ENCODE results near the gene SERPINB7. TPM values are rescaled to one million over a fixed set of nuclear protein-coding genes. Genes with fewer than 3 reads are reported as not detected.
A peak's percentile ranks its signal among the peaks of the same experiment; 100 is the strongest.

Gene SERPINB7
- total RNA-seq, 1 experiment from 2014 or later = 74.5 TPM

DNA sequence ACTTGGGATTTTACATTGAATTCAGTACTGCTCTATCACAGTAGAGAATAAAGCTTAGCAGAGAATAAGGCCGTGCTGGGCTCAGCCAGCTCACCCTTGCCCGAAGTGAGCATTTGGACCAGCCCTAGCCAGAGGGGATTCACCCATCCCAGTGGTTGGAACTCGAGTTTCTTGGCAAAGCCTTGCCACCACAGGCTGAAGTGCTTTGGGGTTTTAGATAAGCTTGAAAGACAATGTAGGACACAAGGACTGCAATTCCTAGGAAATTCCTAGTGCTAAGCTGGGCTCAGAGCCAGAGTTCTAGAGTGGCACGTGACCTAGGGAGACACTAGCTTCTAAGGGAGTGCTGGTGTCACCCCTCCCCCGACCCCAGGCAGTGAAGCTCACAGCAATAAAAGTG is 44.4 kb upstream of the SERPINB7 start:
- H3K9me3 ChIP-seq (ENCODE audit: low read length) = no peaks in the 10 kb centered on the region
- peaks cover 10% of the 10 kb centered on the region; the same call in 1 of the 2 replicates for H3K4me1 ChIP-seq (ENCODE audit: insufficient read depth, low read length)
- no peak overlapping the region for H3K4me2 ChIP-seq (ENCODE audit: low read length)
- peak; percentile 74 for DNase-seq
- H3K36me3 ChIP-seq (ENCODE audit: low read depth, low read length) = no peaks in the 10 kb centered on the region
- ATAC-seq = peak; percentile 51
- POLR2A ChIA-PET (ENCODE audit: unreplicated experiment) = no interaction called here
- BruUV-seq (replicated peaks) = no TSS peak
- no peak overlapping the region; the same call in 1 of the 2 replicates for H3K9ac ChIP-seq (ENCODE audit: low read length)
- no peak overlapping the region for H2AFZ ChIP-seq (ENCODE audit: low read length)
- no peak overlapping the region for H3K4me3 ChIP-seq (ENCODE audit: low read length)
- peak overlapping the region; percentile 64 for H3K27ac ChIP-seq (ENCODE audit: low read length)
- no peaks in the 10 kb centered on the region for H4K20me1 ChIP-seq (ENCODE audit: low read length)
- no peaks in the 10 kb centered on the region for H3F3A ChIP-seq (ENCODE audit: low read length, unreplicated experiment)
- TF ChIP-seq EZH2phosphoT487 (IDR thresholded peaks at IDR 0.05; ENCODE audit: borderline replicate concordance, low read length) = no peak
- TF ChIP-seq EZH2 (IDR thresholded peaks at IDR 0.05; ENCODE audit: low read length, unreplicated experiment) = no peak
- TF ChIP-seq, protein P1, sequence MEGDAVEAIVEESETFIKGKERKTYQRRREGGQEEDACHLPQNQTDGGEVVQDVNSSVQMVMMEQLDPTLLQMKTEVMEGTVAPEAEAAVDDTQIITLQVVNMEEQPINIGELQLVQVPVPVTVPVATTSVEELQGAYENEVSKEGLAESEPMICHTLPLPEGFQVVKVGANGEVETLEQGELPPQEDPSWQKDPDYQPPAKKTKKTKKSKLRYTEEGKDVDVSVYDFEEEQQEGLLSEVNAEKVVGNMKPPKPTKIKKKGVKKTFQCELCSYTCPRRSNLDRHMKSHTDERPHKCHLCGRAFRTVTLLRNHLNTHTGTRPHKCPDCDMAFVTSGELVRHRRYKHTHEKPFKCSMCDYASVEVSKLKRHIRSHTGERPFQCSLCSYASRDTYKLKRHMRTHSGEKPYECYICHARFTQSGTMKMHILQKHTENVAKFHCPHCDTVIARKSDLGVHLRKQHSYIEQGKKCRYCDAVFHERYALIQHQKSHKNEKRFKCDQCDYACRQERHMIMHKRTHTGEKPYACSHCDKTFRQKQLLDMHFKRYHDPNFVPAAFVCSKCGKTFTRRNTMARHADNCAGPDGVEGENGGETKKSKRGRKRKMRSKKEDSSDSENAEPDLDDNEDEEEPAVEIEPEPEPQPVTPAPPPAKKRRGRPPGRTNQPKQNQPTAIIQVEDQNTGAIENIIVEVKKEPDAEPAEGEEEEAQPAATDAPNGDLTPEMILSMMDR (conservative IDR thresholded peaks at IDR 0.05; ENCODE audit: low read depth, low read length) = no peak
- H3K9me2 ChIP-seq (replicated peaks; ENCODE audit: low read length) = no peaks in the 10 kb centered on the region
- no peaks in the 10 kb centered on the region for H3K79me2 ChIP-seq (ENCODE audit: low read length)
- CTCF ChIA-PET = no interaction called here
- no peaks in the 10 kb centered on the region for H3K27me3 ChIP-seq (ENCODE audit: low read length)
- intact Hi-C loops (cut with micrococcal nuclease) = no loop called here

DNA sequence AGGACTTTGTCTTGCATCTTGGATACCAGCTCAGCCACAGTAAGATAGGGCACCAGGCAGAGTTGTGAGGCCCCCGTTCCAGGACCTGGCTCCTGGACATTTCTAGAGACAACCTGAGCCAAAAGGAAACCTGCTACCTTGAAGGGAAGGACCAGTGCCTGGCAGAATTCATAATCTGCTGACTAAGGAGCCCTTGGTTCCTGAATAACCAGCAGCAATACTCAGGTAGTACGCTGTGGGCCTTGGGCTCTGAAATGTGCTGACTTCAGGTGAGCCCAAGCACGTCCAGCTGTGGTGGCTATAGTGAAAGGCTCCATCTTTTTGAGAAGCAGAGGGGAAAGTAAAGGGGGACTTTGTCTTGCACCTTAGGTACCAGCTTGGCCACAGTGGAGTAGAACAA is 44.0 kb upstream of the SERPINB7 start:
- H3K27me3 ChIP-seq (ENCODE audit: low read length) = no peaks in the 10 kb centered on the region
- H3K4me1 ChIP-seq (ENCODE audit: insufficient read depth, low read length) = peaks cover 10% of the 10 kb centered on the region; the same call in 1 of the 2 replicates
- DNase-seq (no peak), ATAC-seq (no peak)
- BruUV-seq (replicated peaks) = no TSS peak
- no peaks in the 10 kb centered on the region for H3K36me3 ChIP-seq (ENCODE audit: low read depth, low read length)
- H3K4me2 ChIP-seq (ENCODE audit: low read length) = no peak overlapping the region
- no peaks in the 10 kb centered on the region for H4K20me1 ChIP-seq (ENCODE audit: low read length)
- CTCF ChIA-PET = no interaction called here
- H3K9me2 ChIP-seq (replicated peaks; ENCODE audit: low read length) = no peaks in the 10 kb centered on the region
- H2AFZ ChIP-seq (ENCODE audit: low read length) = no peak overlapping the region
- H3K4me3 ChIP-seq (ENCODE audit: low read length) = no peak overlapping the region
- POLR2A ChIA-PET (ENCODE audit: unreplicated experiment) = no interaction called here
- H3K27ac ChIP-seq (ENCODE audit: low read length) = peak overlapping the region; percentile 64
- H3F3A ChIP-seq (ENCODE audit: low read length, unreplicated experiment) = no peaks in the 10 kb centered on the region
- no peaks in the 10 kb centered on the region for H3K79me2 ChIP-seq (ENCODE audit: low read length)
- TF ChIP-seq, protein P1 (conservative IDR thresholded peaks at IDR 0.05; ENCODE audit: low read depth, low read length) = no peak
- TF ChIP-seq EZH2 (IDR thresholded peaks at IDR 0.05; ENCODE audit: low read length, unreplicated experiment) (no peak), EZH2phosphoT487 (IDR thresholded peaks at IDR 0.05; ENCODE audit: borderline replicate concordance, low read length) (no peak)
- intact Hi-C loops (cut with micrococcal nuclease) = no loop called here
- H3K9ac ChIP-seq (ENCODE audit: low read length) = no peak overlapping the region; the same call in 1 of the 2 replicates
- H3K9me3 ChIP-seq (ENCODE audit: low read length) = no peaks in the 10 kb centered on the region

DNA sequence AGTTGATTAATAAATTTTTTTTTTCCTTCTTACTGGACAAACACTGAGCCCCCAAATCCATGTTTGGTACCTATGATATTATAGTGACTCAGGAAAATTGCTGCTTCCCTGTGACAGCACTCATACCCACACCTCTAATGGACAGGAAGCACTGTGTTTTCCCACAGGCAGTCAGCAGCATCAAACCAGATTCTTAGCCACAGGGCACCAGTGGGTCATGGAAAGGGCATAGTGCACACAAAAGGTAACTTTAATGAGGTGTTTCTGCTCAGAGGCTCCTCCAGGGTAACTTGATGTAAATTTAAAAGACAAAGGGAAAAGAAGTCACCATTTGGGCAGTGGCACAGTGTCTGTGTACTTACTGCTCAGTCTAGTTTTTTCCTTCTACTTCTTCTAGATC is 38.3 kb upstream of the SERPINB7 start:
- peak overlapping the region; percentile 17; the same call in 1 of the 2 replicates for H3K4me2 ChIP-seq (ENCODE audit: low read length)
- DNase-seq = peak; percentile 84

More for the DNA sequence above, 38.3 kb upstream of the SERPINB7 start:
- no peaks in the 10 kb centered on the region for H3K9me3 ChIP-seq (ENCODE audit: low read length)
- no TSS peak for BruUV-seq (replicated peaks)
- H2AFZ ChIP-seq (ENCODE audit: low read length) = no peak overlapping the region
- intact Hi-C loops (cut with micrococcal nuclease) = no loop called here
- peaks cover 18% of the 10 kb centered on the region for H3K4me1 ChIP-seq (ENCODE audit: insufficient read depth, low read length)
- TF ChIP-seq, protein P1 (conservative IDR thresholded peaks at IDR 0.05; ENCODE audit: low read depth, low read length) = no peak
- no peak for TF ChIP-seq EZH2phosphoT487 (IDR thresholded peaks at IDR 0.05; ENCODE audit: borderline replicate concordance, low read length)
- no peak for TF ChIP-seq EZH2 (IDR thresholded peaks at IDR 0.05; ENCODE audit: low read length, unreplicated experiment)
- peak overlapping the region; percentile 90 for H3K9ac ChIP-seq (ENCODE audit: low read length)
- peak overlapping the region; percentile 97 for H3K27ac ChIP-seq (ENCODE audit: low read length)
- no peaks in the 10 kb centered on the region for H4K20me1 ChIP-seq (ENCODE audit: low read length)
- ChIA-PET POLR2A (ENCODE audit: unreplicated experiment) (no interaction called here), CTCF (no interaction called here)
- H3K36me3 ChIP-seq (ENCODE audit: low read depth, low read length) = no peaks in the 10 kb centered on the region
- H3K79me2 ChIP-seq (ENCODE audit: low read length) = no peaks in the 10 kb centered on the region
- no peaks in the 10 kb centered on the region for H3F3A ChIP-seq (ENCODE audit: low read length, unreplicated experiment)
- no peak overlapping the region for H3K4me3 ChIP-seq (ENCODE audit: low read length)
- ATAC-seq = peak; percentile 83
- H3K27me3 ChIP-seq (ENCODE audit: low read length) = no peaks in the 10 kb centered on the region
- H3K9me2 ChIP-seq (replicated peaks; ENCODE audit: low read length) = no peaks in the 10 kb centered on the region
